ENCODE measurements around the gene MAEA. TPM values are rescaled to one million over a fixed set of nuclear protein-coding genes. Genes with fewer than 3 reads are reported as not detected.

MAEA gene
- total and polyA plus RNA-seq, 11 donors = 38.1 to 57.2 (median 45.1) TPM

DNA sequence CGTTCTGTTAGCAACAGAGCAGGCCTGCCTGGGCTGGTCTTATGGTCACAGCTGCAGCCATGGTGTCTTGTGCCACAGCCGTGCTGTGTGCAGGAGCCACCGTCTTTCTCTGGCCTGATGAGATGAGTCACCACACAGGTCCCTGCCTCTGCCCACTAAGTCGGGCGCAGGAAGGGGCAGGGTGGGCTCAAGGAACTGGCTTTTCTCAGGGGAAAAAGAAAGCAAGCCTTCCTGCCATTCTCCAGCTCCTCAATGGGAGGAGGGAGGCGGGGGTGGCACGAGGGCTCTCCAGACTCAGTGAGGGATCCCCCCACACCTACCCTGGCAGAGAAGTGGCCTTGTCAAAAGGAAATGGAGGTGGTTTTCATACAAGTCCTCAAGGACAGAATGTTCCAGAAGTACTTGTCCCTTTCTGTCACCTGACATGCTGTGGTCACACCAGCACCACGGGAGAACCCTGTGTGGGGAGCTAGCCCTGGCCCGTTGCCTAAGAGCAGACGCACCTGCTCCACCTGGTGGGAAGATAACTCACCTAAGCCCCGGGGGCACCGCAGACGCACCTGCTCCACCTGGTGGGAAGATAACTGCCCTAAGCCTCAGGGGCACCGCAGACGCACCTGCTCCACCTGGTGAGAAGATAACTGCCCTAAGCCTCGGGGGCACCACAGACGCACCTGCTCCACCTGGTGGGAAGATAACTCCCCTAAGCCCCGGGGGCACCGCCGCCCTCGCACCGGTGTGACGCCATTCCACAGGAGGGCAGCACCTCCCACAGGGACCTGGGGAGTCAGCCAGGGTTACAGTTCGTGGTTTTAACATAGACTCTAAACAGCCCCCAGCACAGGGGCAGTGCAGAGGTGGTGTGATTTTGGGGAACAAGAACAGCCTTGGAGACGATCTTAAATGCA lies 75.8 kb downstream of the MAEA start:
- H3K9me3 ChIP-seq = no peaks in the 10 kb centered on the region
- no peak overlapping the region for H3K27ac ChIP-seq
- H3K36me3 ChIP-seq = peaks cover 0 to 50% (median 6%) of the 10 kb centered on the region in 9 donors
- TF ChIP-seq POLR2A (IDR thresholded peaks at IDR 0.05) = no peak
- TF ChIP-seq, protein P1, sequence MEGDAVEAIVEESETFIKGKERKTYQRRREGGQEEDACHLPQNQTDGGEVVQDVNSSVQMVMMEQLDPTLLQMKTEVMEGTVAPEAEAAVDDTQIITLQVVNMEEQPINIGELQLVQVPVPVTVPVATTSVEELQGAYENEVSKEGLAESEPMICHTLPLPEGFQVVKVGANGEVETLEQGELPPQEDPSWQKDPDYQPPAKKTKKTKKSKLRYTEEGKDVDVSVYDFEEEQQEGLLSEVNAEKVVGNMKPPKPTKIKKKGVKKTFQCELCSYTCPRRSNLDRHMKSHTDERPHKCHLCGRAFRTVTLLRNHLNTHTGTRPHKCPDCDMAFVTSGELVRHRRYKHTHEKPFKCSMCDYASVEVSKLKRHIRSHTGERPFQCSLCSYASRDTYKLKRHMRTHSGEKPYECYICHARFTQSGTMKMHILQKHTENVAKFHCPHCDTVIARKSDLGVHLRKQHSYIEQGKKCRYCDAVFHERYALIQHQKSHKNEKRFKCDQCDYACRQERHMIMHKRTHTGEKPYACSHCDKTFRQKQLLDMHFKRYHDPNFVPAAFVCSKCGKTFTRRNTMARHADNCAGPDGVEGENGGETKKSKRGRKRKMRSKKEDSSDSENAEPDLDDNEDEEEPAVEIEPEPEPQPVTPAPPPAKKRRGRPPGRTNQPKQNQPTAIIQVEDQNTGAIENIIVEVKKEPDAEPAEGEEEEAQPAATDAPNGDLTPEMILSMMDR (IDR thresholded peaks at IDR 0.05) = peak in 1 of 12 donors; percentile 7
- WGBS, 4 donors = 79 to 87% (median 85%) methylated on average over 21 to 25 of the region's 25 CpGs
- no peaks in the 10 kb centered on the region for H3K27me3 ChIP-seq
- DNase-seq (peak in 3 of 5 donors; percentile 15 to 47 (median 18)), ATAC-seq (no peak)
- H3K4me1 ChIP-seq = no peaks in the 10 kb centered on the region
- no peak overlapping the region for H3K4me3 ChIP-seq
- intact Hi-C loops (cut with DNase I) = loop anchor here in 2 of 10 donors (5.0 kb wide), 2 partner anchors 147 to 252 kb away; no protein-coding TSS in a partner anchor

DNA sequence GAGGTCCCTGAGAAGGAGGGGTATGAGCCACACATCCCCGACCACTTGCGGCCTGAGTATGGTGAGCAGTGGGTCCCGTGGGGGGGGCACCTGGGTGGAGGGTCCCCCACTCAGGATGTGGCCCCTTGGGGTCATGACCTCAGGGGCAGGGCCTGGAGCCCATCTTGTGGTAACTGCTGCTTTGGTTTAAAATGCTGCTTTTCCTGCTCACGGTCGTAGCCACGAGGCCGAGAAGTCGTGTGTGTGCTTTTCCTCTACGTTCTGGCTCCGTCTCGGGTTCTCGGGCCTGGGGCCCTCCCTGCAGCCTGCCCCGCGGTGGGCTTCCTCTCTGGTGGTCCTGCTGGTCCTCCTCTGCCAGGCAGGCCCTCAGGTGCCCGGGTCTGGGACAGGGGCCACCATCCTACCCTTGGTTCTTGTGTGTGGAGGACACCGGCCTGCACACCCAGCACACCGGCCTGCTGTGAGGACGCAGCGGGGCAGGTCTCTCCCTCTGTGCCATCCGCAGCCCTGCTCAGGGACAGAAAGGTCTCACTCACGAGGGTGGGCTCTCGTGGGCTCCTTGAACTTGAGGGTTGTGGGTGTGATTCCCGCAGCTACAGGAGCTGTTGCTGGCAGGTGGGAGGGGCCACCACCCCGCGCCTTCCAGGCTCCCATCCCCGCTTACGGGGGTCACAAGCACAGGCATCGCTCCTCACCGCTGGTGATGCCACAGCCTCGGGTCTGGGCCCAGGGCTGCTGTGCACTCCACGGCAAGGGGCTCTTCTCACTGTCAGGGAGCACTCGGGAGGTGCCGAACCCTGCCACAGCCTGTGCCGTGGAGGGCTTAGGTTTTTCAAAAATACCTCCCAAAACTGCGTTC lies 76.9 kb downstream of the MAEA start:
- TF ChIP-seq, protein P1 (IDR thresholded peaks at IDR 0.05) = no peak
- no peak for TF ChIP-seq POLR2A (IDR thresholded peaks at IDR 0.05)
- intact Hi-C loops (cut with DNase I) = loop anchor here in 2 of 10 donors (5.0 kb wide), 2 partner anchors 146 to 251 kb away; no protein-coding TSS in a partner anchor
- H3K4me3 ChIP-seq = no peak overlapping the region
- H3K36me3 ChIP-seq = peaks cover 0 to 52% (median 6%) of the 10 kb centered on the region in 9 donors
- WGBS, 4 donors = 95 to 97% (median 96%) methylated on average over 22 to 35 of the region's 35 CpGs
- peak in 3 of 5 donors; percentile 14 to 55 (median 24) for DNase-seq
- no peaks in the 10 kb centered on the region for H3K4me1 ChIP-seq
- no peaks in the 10 kb centered on the region for H3K9me3 ChIP-seq
- H3K27ac ChIP-seq = no peak overlapping the region
- H3K27me3 ChIP-seq = no peaks in the 10 kb centered on the region
- ATAC-seq = no peak

DNA sequence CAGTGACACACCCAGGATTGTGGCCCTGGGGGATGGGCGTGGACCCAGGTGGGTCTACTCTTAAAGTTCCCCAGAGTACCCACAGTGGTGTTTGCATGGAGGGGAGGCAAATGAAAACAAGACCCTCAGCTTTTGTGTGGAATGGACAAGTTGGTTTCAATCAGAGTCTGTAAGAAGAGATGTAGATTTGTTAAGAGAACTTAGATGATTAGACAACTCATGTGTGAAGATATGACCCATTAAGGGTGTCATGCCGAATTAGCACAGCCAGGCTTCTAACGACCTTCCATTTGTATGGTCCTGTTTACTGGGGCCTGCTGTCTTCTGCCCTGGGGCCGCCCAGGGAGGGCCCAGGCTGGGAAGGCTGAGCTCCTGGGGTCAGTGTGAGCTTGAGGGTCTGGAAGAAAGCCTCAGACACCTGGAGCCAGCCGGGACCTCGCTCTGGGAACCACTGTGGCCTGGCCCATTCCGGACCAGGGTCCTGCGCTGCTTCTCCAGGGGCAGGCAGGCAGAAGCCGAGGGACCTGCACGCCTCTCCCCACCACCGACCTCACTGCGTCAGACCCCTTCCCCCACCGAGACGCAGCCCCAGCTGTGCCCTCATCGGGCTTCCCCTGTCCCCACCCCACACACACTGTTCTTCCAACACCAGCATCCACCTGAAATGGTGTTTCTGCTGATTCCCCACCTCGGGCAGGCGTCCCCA lies 77.7 kb downstream of the MAEA start:
- WGBS, 4 donors = 90 to 97% (median 94%) methylated on average over 17 of the region's 17 CpGs
- Histone ChIP-seq H3K27ac (no peak overlapping the region), H3K4me1 (no peaks in the 10 kb centered on the region), H3K9me3 (no peaks in the 10 kb centered on the region), H3K27me3 (no peaks in the 10 kb centered on the region), H3K4me3 (no peak overlapping the region), H3K36me3 (peaks cover 0 to 60% (median 10%) of the 10 kb centered on the region in 9 donors)
- intact Hi-C loops (cut with DNase I) = loop anchor here in 2 of 10 donors (5.0 kb wide), 2 partner anchors 145 to 250 kb away; no protein-coding TSS in a partner anchor
- no peak for ATAC-seq
- DNase-seq = peak in 3 of 5 donors; percentile 13 to 42 (median 13)
- no peak for TF ChIP-seq POLR2A (IDR thresholded peaks at IDR 0.05)
- TF ChIP-seq, protein P1 (IDR thresholded peaks at IDR 0.05) = no peak
